Astrocyte of the cerebellum (primary cell): ENCODE data around the gene HDAC9.

Source experiments
- DNase-seq: peaks from one replicate; pipeline ENCODE4 v3.0.0-alpha.2; 2011; ENCODE audit warnings: low read depth
- H3K4me3 ChIP-seq: 2 replicates; pipeline ENCODE4 v1.5.1; 2011; ENCODE audit warnings: mild to moderate bottlenecking, low read depth, low read length, moderate library complexity
- in situ Hi-C: cut with HindIII; loops from 2 replicates; pipeline ENCODE4 v1.10.0; 2017; ENCODE audit warnings: low sequenced_read_pairs
- TF ChIP-seq, protein P1 (sequence below): IDR thresholded peaks from 2 replicates; pipeline ENCODE4 v1.5.1; 2012; ENCODE audit warnings: low read length, low read depth, moderate library complexity, mild to moderate bottlenecking; ENCODE audit errors: missing control alignments

The HDAC9 gene

DNA sequence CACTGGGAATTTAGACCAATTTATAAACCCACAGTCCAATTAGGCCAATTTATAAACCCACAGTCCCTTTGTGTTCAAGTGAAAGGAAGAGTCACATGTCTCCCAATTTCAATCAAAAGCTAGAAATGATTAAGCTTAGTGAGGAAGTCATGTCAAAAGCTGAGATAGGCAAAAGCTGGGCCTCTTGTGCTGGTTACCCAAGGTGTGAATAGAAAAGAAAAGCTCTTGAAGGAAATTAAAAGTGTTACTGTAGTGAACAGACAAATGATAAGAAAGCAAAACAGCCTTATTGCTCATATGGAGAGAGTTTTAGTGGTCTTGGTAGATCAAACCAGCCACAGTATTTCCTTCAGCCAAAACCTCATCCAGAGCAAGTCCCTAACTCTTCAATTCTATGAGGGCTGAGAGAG is 245.0 kb downstream of the HDAC9 start:
- no peak overlapping the region for H3K4me3 ChIP-seq
- in situ Hi-C loops = no loop called here
- no peak for DNase-seq
- TF ChIP-seq, protein P1, sequence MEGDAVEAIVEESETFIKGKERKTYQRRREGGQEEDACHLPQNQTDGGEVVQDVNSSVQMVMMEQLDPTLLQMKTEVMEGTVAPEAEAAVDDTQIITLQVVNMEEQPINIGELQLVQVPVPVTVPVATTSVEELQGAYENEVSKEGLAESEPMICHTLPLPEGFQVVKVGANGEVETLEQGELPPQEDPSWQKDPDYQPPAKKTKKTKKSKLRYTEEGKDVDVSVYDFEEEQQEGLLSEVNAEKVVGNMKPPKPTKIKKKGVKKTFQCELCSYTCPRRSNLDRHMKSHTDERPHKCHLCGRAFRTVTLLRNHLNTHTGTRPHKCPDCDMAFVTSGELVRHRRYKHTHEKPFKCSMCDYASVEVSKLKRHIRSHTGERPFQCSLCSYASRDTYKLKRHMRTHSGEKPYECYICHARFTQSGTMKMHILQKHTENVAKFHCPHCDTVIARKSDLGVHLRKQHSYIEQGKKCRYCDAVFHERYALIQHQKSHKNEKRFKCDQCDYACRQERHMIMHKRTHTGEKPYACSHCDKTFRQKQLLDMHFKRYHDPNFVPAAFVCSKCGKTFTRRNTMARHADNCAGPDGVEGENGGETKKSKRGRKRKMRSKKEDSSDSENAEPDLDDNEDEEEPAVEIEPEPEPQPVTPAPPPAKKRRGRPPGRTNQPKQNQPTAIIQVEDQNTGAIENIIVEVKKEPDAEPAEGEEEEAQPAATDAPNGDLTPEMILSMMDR = no peak

DNA sequence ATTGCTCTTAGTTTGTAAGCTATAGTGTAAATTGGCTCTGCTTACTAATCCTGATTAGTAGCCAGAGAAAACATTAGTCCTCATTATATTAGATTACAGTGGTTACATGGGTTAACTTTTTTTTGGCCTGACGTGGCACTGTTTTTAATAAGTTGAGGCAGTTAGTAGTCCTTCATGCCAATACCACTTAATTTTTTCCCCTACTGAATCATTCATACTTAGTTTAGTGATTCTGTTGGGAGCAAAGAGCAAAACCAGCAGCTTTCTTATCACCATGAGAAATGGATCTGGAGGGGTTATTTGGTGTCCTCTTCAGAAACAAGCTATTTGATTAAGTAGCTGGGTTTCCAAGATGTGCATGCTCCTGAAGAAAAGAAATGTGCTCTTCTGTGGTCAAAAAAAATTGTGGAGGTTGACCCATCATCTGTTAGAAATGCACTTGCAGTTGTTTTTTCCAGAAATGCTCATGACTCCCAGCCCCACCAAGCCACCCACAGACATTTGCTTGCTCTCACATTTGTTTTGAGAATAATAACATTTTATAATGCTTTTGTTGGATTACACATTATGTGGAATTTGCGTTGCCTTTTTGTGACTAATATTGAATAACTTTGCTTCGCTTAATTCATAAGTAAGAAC is 258.5 kb downstream of the HDAC9 start:
- in situ Hi-C loops = no loop called here
- no peak overlapping the region for H3K4me3 ChIP-seq
- TF ChIP-seq, protein P1 = no peak
- DNase-seq = peak; percentile 95

DNA sequence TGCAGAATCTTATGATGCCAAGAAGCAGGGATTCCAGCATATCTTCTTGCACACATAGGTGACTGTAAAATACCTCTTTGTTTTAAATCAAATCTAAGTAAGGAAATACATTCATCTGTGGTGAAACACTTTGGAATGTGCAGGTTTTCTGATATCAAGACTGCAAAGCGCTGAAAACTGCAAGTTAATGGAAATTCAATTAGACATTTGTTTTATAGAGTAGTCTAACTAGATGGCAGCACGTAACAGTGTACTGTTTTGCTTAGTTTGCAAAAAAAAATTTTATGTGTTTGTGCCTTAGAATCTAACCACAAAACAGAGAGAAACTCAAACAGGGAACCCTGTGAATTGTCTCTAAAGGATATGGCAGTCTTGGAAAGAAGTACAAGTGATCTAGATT is 259.2 kb downstream of the HDAC9 start:
- TF ChIP-seq, protein P1 = no peak
- peak; percentile 18 for DNase-seq
- no peak overlapping the region for H3K4me3 ChIP-seq
- in situ Hi-C loops = loop anchor here (5.0 kb wide), 2 partner anchors 73 to 358 kb away; no protein-coding TSS in a partner anchor

DNA sequence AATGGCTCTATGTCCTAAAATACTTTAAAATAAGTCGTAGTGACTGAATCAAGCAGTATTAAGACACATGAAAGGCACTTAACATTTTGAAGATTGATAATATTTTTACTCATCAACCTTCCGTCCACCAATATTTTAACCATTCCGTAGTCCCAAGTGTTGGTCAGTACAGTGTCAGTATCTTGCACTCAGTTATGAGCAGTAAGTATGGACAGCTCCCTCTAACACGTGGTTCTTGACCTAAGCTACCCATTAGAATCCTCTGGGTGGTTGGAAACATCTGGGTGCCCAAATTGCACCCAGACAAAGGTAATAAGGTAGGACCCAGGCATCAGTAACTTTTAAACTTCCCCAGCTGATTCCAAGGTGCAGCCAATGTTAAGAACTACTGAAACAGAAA is 260.2 kb downstream of the HDAC9 start:
- no peak overlapping the region for H3K4me3 ChIP-seq

DNA sequence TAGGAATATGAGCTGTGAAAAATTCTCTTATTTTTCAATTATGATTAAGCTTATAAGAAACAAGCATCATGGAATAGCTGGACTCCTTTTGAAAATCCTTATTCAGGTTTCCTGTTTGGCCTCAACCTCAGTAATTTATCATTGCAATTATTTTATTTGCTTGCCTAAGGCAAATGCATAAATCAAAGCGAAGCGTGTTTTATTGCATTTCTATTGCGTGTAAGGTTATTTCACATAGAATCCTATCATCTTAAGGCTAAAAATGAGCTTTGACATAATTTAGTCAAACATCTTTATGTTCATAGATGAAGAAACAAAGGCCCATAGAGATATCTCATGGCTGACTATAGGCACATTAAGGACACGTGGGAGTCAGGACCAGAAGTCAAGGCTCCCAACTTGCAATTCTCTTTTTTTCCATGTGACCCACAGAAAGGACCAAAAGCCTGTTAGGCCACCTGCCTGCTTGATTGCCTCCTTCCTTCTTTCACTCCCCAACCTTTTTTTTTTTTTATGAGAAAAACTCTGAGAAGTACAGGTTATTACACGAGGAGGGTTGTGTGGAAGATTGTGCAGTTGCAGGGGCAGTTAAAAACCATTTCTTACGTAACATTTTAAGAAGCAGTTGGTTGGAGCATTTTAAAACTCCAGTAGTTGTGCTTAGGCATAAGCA is 261.0 kb downstream of the HDAC9 start:
- DNase-seq = no peak
- TF ChIP-seq, protein P1 = no peak
- H3K4me3 ChIP-seq = no peak overlapping the region
- in situ Hi-C loops = loop anchor here (5.0 kb wide), 2 partner anchors 71 to 356 kb away; no protein-coding TSS in a partner anchor

More for the DNA sequence above, 260.2 kb downstream of the HDAC9 start:
- TF ChIP-seq, protein P1 = no peak
- in situ Hi-C loops = loop anchor here (5.0 kb wide), 2 partner anchors 72 to 357 kb away; no protein-coding TSS in a partner anchor
- no peak for DNase-seq

DNA sequence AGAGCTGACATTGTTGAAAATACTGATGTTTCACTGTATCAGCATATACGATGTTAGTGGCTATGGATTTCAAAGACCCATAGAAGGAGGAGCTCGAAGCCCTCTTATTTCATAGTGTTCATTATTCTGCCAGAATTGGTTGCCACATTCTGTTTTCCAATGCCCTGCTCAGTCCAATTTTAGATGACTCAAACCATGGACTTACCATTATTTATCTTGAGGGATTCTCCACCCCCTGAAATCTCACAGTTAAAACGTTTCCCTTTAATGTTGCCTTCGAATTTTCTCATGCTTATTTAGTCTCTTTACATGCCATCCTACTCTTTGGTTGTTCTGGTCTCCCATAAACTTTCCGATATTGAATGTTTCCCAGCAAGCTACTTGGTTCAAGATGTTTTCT is 264.5 kb downstream of the HDAC9 start:
- TF ChIP-seq, protein P1 = no peak
- no peak for DNase-seq

More for the DNA sequence above, 264.5 kb downstream of the HDAC9 start:
- in situ Hi-C loops = no loop called here
- no peak overlapping the region for H3K4me3 ChIP-seq
